ENCODE results near the gene CAMK4.

The CAMK4 gene

DNA sequence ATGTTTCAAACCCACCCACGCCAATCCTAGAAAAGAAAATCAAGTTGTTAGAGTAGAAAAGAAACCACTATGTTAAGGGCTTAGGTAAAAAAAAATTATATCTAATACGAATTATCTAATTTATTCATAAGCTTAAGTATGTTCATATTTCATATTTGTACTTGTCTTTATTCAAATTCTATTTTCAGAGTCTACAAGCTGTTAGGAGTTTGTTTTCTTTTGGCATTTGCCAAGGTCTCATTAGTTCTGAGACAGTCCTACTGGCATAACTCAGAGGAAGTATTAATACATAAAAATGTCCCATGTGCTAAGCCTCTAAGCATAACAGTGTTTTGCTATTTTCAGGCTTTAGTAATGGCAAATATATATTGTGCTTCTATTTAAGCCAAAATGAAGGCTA, 230.6 kb downstream of the CAMK4 start:
- Histone ChIP-seq H4K20me1 (ENCODE audit: insufficient read depth, low read length, poor library complexity, severe bottlenecking) (no peaks in the 10 kb centered on the region), H3K9me3 (ENCODE audit: insufficient read depth, low read depth, low read length) (no peaks in the 10 kb centered on the region), H3K4me1 (ENCODE audit: insufficient read depth, low read length, poor library complexity, severe bottlenecking) (no peaks in the 10 kb centered on the region), H3K36me3 (ENCODE audit: insufficient read depth, low read length) (no peaks in the 10 kb centered on the region), H2AFZ (ENCODE audit: low read length) (no peak overlapping the region), H3K27me3 (ENCODE audit: insufficient read depth, low read length, poor library complexity, severe bottlenecking) (no peaks in the 10 kb centered on the region), H3F3A (ENCODE audit: low read depth) (no peaks in the 10 kb centered on the region), H3K4me3 (ENCODE audit: low read length, poor library complexity, severe bottlenecking) (no peak overlapping the region), H3K9me2 (replicated peaks; ENCODE audit: low read depth, low read length) (no peaks in the 10 kb centered on the region), H3K4me2 (ENCODE audit: low read depth, low read length, poor library complexity, severe bottlenecking) (no peak overlapping the region), H3K79me2 (ENCODE audit: insufficient read depth, low read length) (no peaks in the 10 kb centered on the region), H3K9ac (ENCODE audit: low read depth, low read length, poor library complexity, severe bottlenecking) (no peak overlapping the region)
- TF ChIP-seq, protein P1, sequence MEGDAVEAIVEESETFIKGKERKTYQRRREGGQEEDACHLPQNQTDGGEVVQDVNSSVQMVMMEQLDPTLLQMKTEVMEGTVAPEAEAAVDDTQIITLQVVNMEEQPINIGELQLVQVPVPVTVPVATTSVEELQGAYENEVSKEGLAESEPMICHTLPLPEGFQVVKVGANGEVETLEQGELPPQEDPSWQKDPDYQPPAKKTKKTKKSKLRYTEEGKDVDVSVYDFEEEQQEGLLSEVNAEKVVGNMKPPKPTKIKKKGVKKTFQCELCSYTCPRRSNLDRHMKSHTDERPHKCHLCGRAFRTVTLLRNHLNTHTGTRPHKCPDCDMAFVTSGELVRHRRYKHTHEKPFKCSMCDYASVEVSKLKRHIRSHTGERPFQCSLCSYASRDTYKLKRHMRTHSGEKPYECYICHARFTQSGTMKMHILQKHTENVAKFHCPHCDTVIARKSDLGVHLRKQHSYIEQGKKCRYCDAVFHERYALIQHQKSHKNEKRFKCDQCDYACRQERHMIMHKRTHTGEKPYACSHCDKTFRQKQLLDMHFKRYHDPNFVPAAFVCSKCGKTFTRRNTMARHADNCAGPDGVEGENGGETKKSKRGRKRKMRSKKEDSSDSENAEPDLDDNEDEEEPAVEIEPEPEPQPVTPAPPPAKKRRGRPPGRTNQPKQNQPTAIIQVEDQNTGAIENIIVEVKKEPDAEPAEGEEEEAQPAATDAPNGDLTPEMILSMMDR (conservative IDR thresholded peaks at IDR 0.05; ENCODE audit: low read length) = no peak
- TF ChIP-seq EZH2phosphoT487 (IDR thresholded peaks at IDR 0.05; ENCODE audit: borderline replicate concordance) = no peak

DNA sequence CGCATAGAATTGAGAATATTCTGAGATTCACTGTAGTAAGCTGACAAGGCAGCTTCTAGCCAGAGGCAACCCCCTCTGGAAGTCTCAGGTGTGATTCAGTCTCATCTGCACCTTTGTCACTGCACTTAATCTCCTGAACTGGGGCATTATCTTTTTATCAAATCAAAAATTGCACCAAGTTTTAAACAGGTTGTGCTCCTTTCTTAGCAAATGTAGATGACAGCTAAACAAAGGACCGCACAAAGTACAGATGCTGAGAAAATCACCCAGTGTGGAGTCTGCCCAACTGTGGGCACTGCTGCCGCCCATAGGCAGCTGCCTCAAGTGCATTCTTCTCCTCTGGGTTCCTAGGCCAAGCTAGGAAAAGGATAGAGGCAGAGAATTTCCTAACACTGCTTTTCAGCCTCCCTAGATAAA, 237.1 kb downstream of the CAMK4 start:
- no peaks in the 10 kb centered on the region for H3F3A ChIP-seq (ENCODE audit: low read depth)
- no peaks in the 10 kb centered on the region for H4K20me1 ChIP-seq (ENCODE audit: insufficient read depth, low read length, poor library complexity, severe bottlenecking)
- H3K9me3 ChIP-seq (ENCODE audit: insufficient read depth, low read depth, low read length) = no peaks in the 10 kb centered on the region
- peaks cover 2% of the 10 kb centered on the region; the same call in 1 of the 2 replicates for H3K36me3 ChIP-seq (ENCODE audit: insufficient read depth, low read length)
- H3K4me3 ChIP-seq (ENCODE audit: low read length, poor library complexity, severe bottlenecking) = no peak overlapping the region
- TF ChIP-seq, protein P1 (conservative IDR thresholded peaks at IDR 0.05; ENCODE audit: low read length) = peak; percentile 51
- no peak for TF ChIP-seq EZH2phosphoT487 (IDR thresholded peaks at IDR 0.05; ENCODE audit: borderline replicate concordance)
- H2AFZ ChIP-seq (ENCODE audit: low read length) = no peak overlapping the region
- H3K9me2 ChIP-seq (replicated peaks; ENCODE audit: low read depth, low read length) = no peaks in the 10 kb centered on the region
- no peaks in the 10 kb centered on the region for H3K4me1 ChIP-seq (ENCODE audit: insufficient read depth, low read length, poor library complexity, severe bottlenecking)
- H3K79me2 ChIP-seq (ENCODE audit: insufficient read depth, low read length) = no peaks in the 10 kb centered on the region
- H3K27me3 ChIP-seq (ENCODE audit: insufficient read depth, low read length, poor library complexity, severe bottlenecking) = no peaks in the 10 kb centered on the region
- no peak overlapping the region for H3K4me2 ChIP-seq (ENCODE audit: low read depth, low read length, poor library complexity, severe bottlenecking)
- H3K9ac ChIP-seq (ENCODE audit: low read depth, low read length, poor library complexity, severe bottlenecking) = no peak overlapping the region

DNA sequence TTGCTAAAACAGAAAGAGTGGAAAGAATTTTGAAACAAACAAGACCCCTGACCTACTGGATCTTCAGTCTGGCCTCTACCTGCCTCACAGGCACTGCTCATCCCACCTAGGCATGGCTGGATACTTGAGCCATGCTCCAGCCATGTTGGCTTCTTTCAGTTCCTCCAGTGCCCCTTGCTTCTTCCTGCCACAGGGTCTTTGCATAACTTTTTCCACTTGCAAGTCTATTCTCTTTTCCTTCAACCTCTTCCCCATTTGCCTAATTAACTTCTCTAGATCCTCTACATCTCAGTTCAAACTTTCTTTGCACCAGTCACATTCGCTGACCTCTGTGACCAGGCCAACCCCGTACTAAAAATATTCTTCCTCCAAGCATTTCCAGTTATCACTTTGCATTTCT, 237.8 kb downstream of the CAMK4 start:
- Histone ChIP-seq H3K9me2 (replicated peaks; ENCODE audit: low read depth, low read length) (no peaks in the 10 kb centered on the region), H2AFZ (ENCODE audit: low read length) (no peak overlapping the region), H3F3A (ENCODE audit: low read depth) (no peaks in the 10 kb centered on the region), H3K4me2 (ENCODE audit: low read depth, low read length, poor library complexity, severe bottlenecking) (no peak overlapping the region), H3K27me3 (ENCODE audit: insufficient read depth, low read length, poor library complexity, severe bottlenecking) (no peaks in the 10 kb centered on the region), H3K9ac (ENCODE audit: low read depth, low read length, poor library complexity, severe bottlenecking) (no peak overlapping the region), H3K4me3 (ENCODE audit: low read length, poor library complexity, severe bottlenecking) (no peak overlapping the region), H3K36me3 (ENCODE audit: insufficient read depth, low read length) (peaks cover 2% of the 10 kb centered on the region; the same call in 1 of the 2 replicates), H4K20me1 (ENCODE audit: insufficient read depth, low read length, poor library complexity, severe bottlenecking) (no peaks in the 10 kb centered on the region), H3K79me2 (ENCODE audit: insufficient read depth, low read length) (no peaks in the 10 kb centered on the region), H3K4me1 (ENCODE audit: insufficient read depth, low read length, poor library complexity, severe bottlenecking) (no peaks in the 10 kb centered on the region), H3K9me3 (ENCODE audit: insufficient read depth, low read depth, low read length) (no peaks in the 10 kb centered on the region)
- no peak for TF ChIP-seq EZH2phosphoT487 (IDR thresholded peaks at IDR 0.05; ENCODE audit: borderline replicate concordance)
- TF ChIP-seq, protein P1 (conservative IDR thresholded peaks at IDR 0.05; ENCODE audit: low read length) = no peak
